RWPE2 (cell line): ENCODE results near the gene TMEM18.

ENCODE experiments used
- ATAC-seq: fragments of 200-7000 bp; cut with Tn5 transposase; 3 replicates; pipeline ENCODE4 v1.9.1; 2021; ENCODE audit warnings: low read depth
- DNase-seq: peaks from one replicate; pipeline ENCODE4 v3.0.0-alpha.2; 2020; ENCODE audit warnings: low spot score
- H3K27ac ChIP-seq: fragments of 450-650 bp; 2 replicates; pipeline ENCODE4 v1.5.1; 2017; ENCODE audit warnings: mild to moderate bottlenecking; ENCODE audit not compliant: poor library complexity, severe bottlenecking
- H3K27me3 ChIP-seq: fragments of 250-450 bp; sonication (Bioruptor Pico); 2 replicates; pipeline ENCODE4 v1.5.1; 2021; ENCODE audit warnings: mild to moderate bottlenecking, moderate library complexity; ENCODE audit not compliant: insufficient read depth, poor library complexity, severe bottlenecking
- H3K36me3 ChIP-seq: fragments of 250-450 bp; sonication (Bioruptor Pico); 2 replicates; pipeline ENCODE4 v1.5.1; 2020; ENCODE audit warnings: low read depth, mild to moderate bottlenecking, moderate library complexity
- H3K4me1 ChIP-seq: fragments of 250-450 bp; sonication (Bioruptor Pico); 2 replicates; pipeline ENCODE4 v1.5.1; 2021; ENCODE audit warnings: mild to moderate bottlenecking, moderate library complexity; ENCODE audit not compliant: insufficient read depth, poor library complexity, severe bottlenecking
- H3K4me3 ChIP-seq: fragments of 250-450 bp; sonication (Bioruptor Pico); 2 replicates; pipeline ENCODE4 v1.5.1; 2021; ENCODE audit warnings: mild to moderate bottlenecking, moderate library complexity; ENCODE audit not compliant: severe bottlenecking
- H3K9me3 ChIP-seq: fragments of 250-450 bp; sonication (Bioruptor Pico); 2 replicates; pipeline ENCODE4 v1.5.1; 2021; ENCODE audit warnings: mild to moderate bottlenecking, moderate library complexity; ENCODE audit not compliant: severe bottlenecking
- CTCF ChIP-seq: fragments of 450-650 bp; IDR thresholded peaks from one replicate; pipeline ENCODE4 v1.5.1; 2017; ENCODE audit warnings: mild to moderate bottlenecking, moderate library complexity; ENCODE audit not compliant: poor library complexity, severe bottlenecking

Gene TMEM18

GRCh38 chr2:673615-674320 is 3.4 kb downstream of the TMEM18 start:
- Histone ChIP-seq H3K27ac (peak overlapping the region; percentile 53), H3K27me3 (no peaks in the 10 kb centered on the region), H3K4me1 (peaks cover 15% of the 10 kb centered on the region), H3K9me3 (no peaks in the 10 kb centered on the region), H3K36me3 (peaks cover 18% of the 10 kb centered on the region), H3K4me3 (no peak overlapping the region)
- no peak for TF ChIP-seq CTCF
- DNase-seq (no peak), ATAC-seq (no peak)

GRCh38 chr2:673016-673415 is 4.2 kb downstream of the TMEM18 start:
- Histone ChIP-seq H3K27ac (peak overlapping the region; percentile 53), H3K27me3 (no peaks in the 10 kb centered on the region), H3K36me3 (peaks cover 25% of the 10 kb centered on the region), H3K4me1 (peaks cover 15% of the 10 kb centered on the region), H3K4me3 (no peak overlapping the region), H3K9me3 (no peaks in the 10 kb centered on the region)
- ATAC-seq (no peak), DNase-seq (no peak)
- TF ChIP-seq CTCF: no peak

- Histone ChIP-seq H3K4me3 (no peak overlapping the region), H3K36me3 (peaks cover 25% of the 10 kb centered on the region), H3K4me1 (peaks cover 15% of the 10 kb centered on the region), H3K27me3 (no peaks in the 10 kb centered on the region), H3K27ac (no peak overlapping the region), H3K9me3 (no peaks in the 10 kb centered on the region)
- no peak for ATAC-seq
- no peak for DNase-seq
- no peak for TF ChIP-seq CTCF
Observed at GRCh38 chr2:672606-672905, 4.7 kb downstream of the TMEM18 start.

GRCh38 chr2:671787-672605 is 5.2 kb downstream of the TMEM18 start:
- ATAC-seq: no peak
- Histone ChIP-seq H3K36me3 (peaks cover 25% of the 10 kb centered on the region), H3K27ac (no peak overlapping the region), H3K4me1 (peaks cover 15% of the 10 kb centered on the region), H3K9me3 (no peaks in the 10 kb centered on the region), H3K4me3 (no peak overlapping the region), H3K27me3 (no peaks in the 10 kb centered on the region)
- DNase-seq: no peak
- TF ChIP-seq CTCF: no peak

- no peak overlapping the region for H3K4me3 ChIP-seq
- TF ChIP-seq CTCF: no peak
- H3K27ac ChIP-seq: no peak overlapping the region
- peaks cover 25% of the 10 kb centered on the region for H3K36me3 ChIP-seq
- H3K9me3 ChIP-seq: no peaks in the 10 kb centered on the region
- DNase-seq (no peak), ATAC-seq (no peak)
- H3K4me1 ChIP-seq: peaks cover 15% of the 10 kb centered on the region
- no peaks in the 10 kb centered on the region for H3K27me3 ChIP-seq
Observed at GRCh38 chr2:671072-671471, 6.1 kb downstream of the TMEM18 start.
